A673 (cell line): ENCODE data around the gene PRKG1.

Experiments used
- CTCF ChIP-seq: fragments of 300-800, 200-600 bp; sonication (generic); conservative IDR thresholded peaks from 2 replicates; pipeline ENCODE4 v1.5.1; 2017; ENCODE audit warnings: low read depth, mild to moderate bottlenecking, antibody characterized with exemption, low read length, moderate library complexity, mixed read lengths
- EZH2 ChIP-seq: fragments of 200-600 bp; sonication (generic); IDR thresholded peaks from 2 replicates; pipeline ENCODE4 v1.6.1; 2017; ENCODE audit warnings: borderline replicate concordance, low read depth, mild to moderate bottlenecking, mixed read lengths, antibody characterized with exemption, low read length; ENCODE audit not compliant: poor library complexity, severe bottlenecking

DNA sequence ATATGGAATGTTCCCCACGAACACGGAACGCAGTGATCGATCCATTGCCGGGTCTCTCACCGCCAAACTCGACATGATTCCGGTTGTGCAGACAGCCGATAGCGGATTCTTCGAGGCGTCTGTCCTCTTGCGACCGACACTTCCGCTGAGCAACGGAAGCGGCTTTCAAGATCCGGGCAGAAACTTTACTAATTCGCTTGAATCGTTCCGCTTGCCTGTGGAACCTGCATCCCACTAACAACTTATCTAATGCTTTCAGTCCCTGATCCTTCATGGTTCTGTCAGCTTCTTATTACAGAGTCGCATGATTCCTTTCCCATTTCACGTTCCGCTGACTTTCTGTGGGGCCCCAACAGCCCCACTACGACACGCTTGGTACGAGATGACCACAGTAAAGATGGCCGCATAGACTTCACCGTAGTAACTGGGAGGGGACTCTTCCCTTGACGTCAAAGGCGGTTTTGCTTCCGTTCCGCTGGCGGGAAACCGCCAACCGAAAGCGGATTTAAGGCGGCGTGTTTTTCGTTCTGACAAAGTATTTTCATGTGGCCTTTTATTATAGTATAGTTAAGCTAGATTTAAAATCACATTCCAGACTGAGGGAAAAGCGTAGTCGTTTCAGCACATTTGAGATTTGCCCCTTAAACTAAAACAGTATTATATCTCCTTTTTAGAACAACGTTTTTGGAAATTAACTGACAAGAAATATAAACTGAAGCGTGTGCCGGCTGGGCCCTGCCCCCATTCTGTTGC lies 625.4 kb downstream of the PRKG1 start, which contains the start of gene CSTF2T:
- TF ChIP-seq CTCF: no peak
- TF ChIP-seq EZH2: no peak
